GM23338 (cell line): Measurements from ENCODE around the gene PLEKHA7. TPM values are rescaled to one million over a fixed set of nuclear protein-coding genes. Genes with fewer than 3 reads are reported as not detected.

Experiments
- ATAC-seq: fragments of 200-7000 bp; cut with Tn5 transposase; 3 replicates; pipeline ENCODE4 v1.9.1; 2020
- DNase-seq: peaks from one replicate; pipeline ENCODE4 v3.0.0-alpha.2; 2015; ENCODE audit warnings: low spot score
- H2AFZ ChIP-seq: fragments of 200-600 bp; sonication (generic); 2 replicates; pipeline ENCODE4 v1.8.0; 2016; ENCODE audit warnings: antibody characterized with exemption, mild to moderate bottlenecking, moderate library complexity
- H3F3A ChIP-seq: fragments of 200-600 bp; sonication (generic); replicated peaks from 2 replicates; pipeline ENCODE4 v1.8.0; 2017; ENCODE audit warnings: antibody characterized with exemption, mixed run types, low read depth
- H3K27ac ChIP-seq: fragments of 200-600 bp; sonication (generic); 2 replicates; pipeline ENCODE4 v1.6.1; 2016; ENCODE audit warnings: low read depth
- H3K27me3 ChIP-seq: fragments of 200-600 bp; sonication (generic); 2 replicates; pipeline ENCODE4 v1.8.0; 2016; ENCODE audit warnings: mild to moderate bottlenecking, mixed run types, moderate library complexity; ENCODE audit not compliant: insufficient read depth
- H3K36me3 ChIP-seq: fragments of 200-600 bp; sonication (generic); 2 replicates; pipeline ENCODE4 v1.8.0; 2016; ENCODE audit warnings: mild to moderate bottlenecking; ENCODE audit not compliant: insufficient read depth
- H3K4me1 ChIP-seq: fragments of 200-600 bp; sonication (generic); 2 replicates; pipeline ENCODE4 v1.8.0; 2016; ENCODE audit warnings: mild to moderate bottlenecking, moderate library complexity; ENCODE audit not compliant: insufficient read depth
- H3K4me2 ChIP-seq: fragments of 200-600 bp; sonication (generic); 2 replicates; pipeline ENCODE4 v1.7.1; 2017; ENCODE audit warnings: mixed run types
- H3K4me3 ChIP-seq: fragments of 200-600 bp; sonication (generic); 2 replicates; pipeline ENCODE4 v1.6.1; 2016; ENCODE audit warnings: mixed run types
- H3K79me2 ChIP-seq: fragments of 200-600 bp; sonication (generic); replicated peaks from 2 replicates; pipeline ENCODE4 v1.8.0; 2017; ENCODE audit warnings: mild to moderate bottlenecking; ENCODE audit not compliant: insufficient read depth
- H3K9me2 ChIP-seq: fragments of 200-600 bp; sonication (generic); 2 replicates; pipeline ENCODE4 v1.8.0; 2017; ENCODE audit not compliant: insufficient read depth
- H4K20me1 ChIP-seq: fragments of 200-600 bp; sonication (generic); replicated peaks from 2 replicates; pipeline ENCODE4 v1.8.0; 2017; ENCODE audit warnings: mild to moderate bottlenecking; ENCODE audit not compliant: insufficient read depth
- H3K27ac Mint-ChIP-seq: 2 replicates; pipeline ENCODE4 v1.8.0; 2020; ENCODE audit warnings: inconsistent platforms, mild to moderate bottlenecking, moderate library complexity, mixed read lengths
- H3K27me3 Mint-ChIP-seq: 3 replicates; pipeline ENCODE4 v1.8.0; 2022; ENCODE audit warnings: low read depth, mild to moderate bottlenecking, moderate library complexity, mixed read lengths, inconsistent platforms; ENCODE audit not compliant: insufficient read depth, poor library complexity
- H3K36me3 Mint-ChIP-seq: 3 replicates; pipeline ENCODE4 v1.8.0; 2021; ENCODE audit warnings: low read depth, mild to moderate bottlenecking, inconsistent platforms, moderate library complexity, mixed read lengths
- H3K4me1 Mint-ChIP-seq: 3 replicates; pipeline ENCODE4 v1.8.0; 2020; ENCODE audit warnings: mild to moderate bottlenecking, inconsistent platforms, mixed read lengths
- H3K4me3 Mint-ChIP-seq: 3 replicates; pipeline ENCODE4 v1.8.0; 2021; ENCODE audit warnings: moderate library complexity, mild to moderate bottlenecking, inconsistent platforms, mixed read lengths
- H3K9me3 Mint-ChIP-seq: 3 replicates; pipeline ENCODE4 v1.8.0; 2020; ENCODE audit warnings: moderate library complexity, mild to moderate bottlenecking, inconsistent platforms, mixed read lengths
- ETS1 ChIP-seq: IDR thresholded peaks from 2 replicates; pipeline ENCODE4 v1.6.1; 2016; ENCODE audit warnings: antibody characterized with exemption
- EZH2 ChIP-seq: fragments of 200-600 bp; sonication (generic); IDR thresholded peaks from one replicate; pipeline ENCODE4 v1.8.0; 2017; ENCODE audit warnings: antibody characterized with exemption, mild to moderate bottlenecking, low read depth; ENCODE audit not compliant: unreplicated experiment
- NANOG ChIP-seq: IDR thresholded peaks from 2 replicates; pipeline ENCODE4 v1.6.1; 2016; ENCODE audit warnings: antibody characterized with exemption, borderline replicate concordance
- REST ChIP-seq: IDR thresholded peaks from one replicate; pipeline ENCODE4 v1.6.1; 2018; ENCODE audit warnings: antibody characterized with exemption; ENCODE audit not compliant: unreplicated experiment
- STAT1 ChIP-seq: IDR thresholded peaks from one replicate; pipeline ENCODE4 v1.6.1; 2016; ENCODE audit warnings: antibody characterized with exemption; ENCODE audit not compliant: unreplicated experiment
- ZNF114 ChIP-seq: fragments of 250-450 bp; sonication (Bioruptor Pico); IDR thresholded peaks from 2 replicates; pipeline ENCODE4 v1.5.0; 2020; ENCODE audit warnings: mild to moderate bottlenecking, moderate library complexity
- polyA plus RNA-seq: library from polyadenylated mRNA; unstranded; fragments of >200 nt; fragmentation: Nextera tagmentation; extraction: Ambion mirVana; gene quantifications from 2 replicates; pipeline ENCODE4 v1.2.1, GENCODE V29; 2016
- total RNA-seq: library from RNA; depleted of rRNA; stranded (reverse); fragments of >200 nt; shearing (Covaris generic); gene quantifications from 2 replicates; pipeline ENCODE4 v1.2.3, GENCODE V29; 2014

PLEKHA7 gene
- total and polyA plus RNA-seq, 2 experiments from 2014 or later: 9.7 to 15.8 TPM

GRCh38 chr11:16986434-16987204 is 27.6 kb downstream of the PLEKHA7 start:
- Histone ChIP-seq H3K9me2 (no peaks in the 10 kb centered on the region), H4K20me1 (peaks cover 9% of the 10 kb centered on the region; the same call in 1 of the 2 replicates), H3K27me3 (no peaks in the 10 kb centered on the region), H3K27ac (no peak overlapping the region), H3K4me1 (peaks cover 18% of the 10 kb centered on the region), H3K4me3 (0 out of 2 replicates have a peak overlapping the region, but pooled peaks have one; percentile 6), H2AFZ (no peak overlapping the region), H3K4me2 (peak overlapping the region; percentile 40), H3F3A (no peaks in the 10 kb centered on the region), H3K36me3 (no peaks in the 10 kb centered on the region), H3K79me2 (peaks cover 2% of the 10 kb centered on the region; the same call in 1 of the 2 replicates)
- H3K4me1 Mint-ChIP-seq: peaks cover 40% of the 10 kb centered on the region
- H3K36me3 Mint-ChIP-seq: peaks cover 2% of the 10 kb centered on the region; the same call in 2 of the 3 replicates
- DNase-seq (peak; percentile 25), ATAC-seq (peak; percentile 63)
- H3K4me3 Mint-ChIP-seq: no peak overlapping the region; the same call in 2 of the 3 replicates
- no peak overlapping the region for H3K27ac Mint-ChIP-seq
- TF ChIP-seq STAT1: no peak
- peaks cover 14% of the 10 kb centered on the region for H3K27me3 Mint-ChIP-seq
- no peaks in the 10 kb centered on the region for H3K9me3 Mint-ChIP-seq

GRCh38 chr11:16985297-16985696 is 28.9 kb downstream of the PLEKHA7 start:
- Histone ChIP-seq H3F3A (no peaks in the 10 kb centered on the region), H3K4me2 (no peak overlapping the region), H3K4me1 (peaks cover 18% of the 10 kb centered on the region), H4K20me1 (peaks cover 9% of the 10 kb centered on the region; the same call in 1 of the 2 replicates), H2AFZ (no peak overlapping the region), H3K79me2 (peaks cover 8% of the 10 kb centered on the region; the same call in 1 of the 2 replicates), H3K4me3 (no peak overlapping the region), H3K9me2 (0 out of 2 replicates have a peak, but pooled peaks cover 5% of the 10 kb centered on the region), H3K27ac (no peak overlapping the region), H3K27me3 (no peaks in the 10 kb centered on the region), H3K36me3 (no peaks in the 10 kb centered on the region)
- ATAC-seq: no peak
- no peak overlapping the region; the same call in 2 of the 3 replicates for H3K4me3 Mint-ChIP-seq
- no peak overlapping the region for H3K27ac Mint-ChIP-seq
- no peaks in the 10 kb centered on the region for H3K9me3 Mint-ChIP-seq
- H3K4me1 Mint-ChIP-seq: peaks cover 53% of the 10 kb centered on the region
- no peaks in the 10 kb centered on the region for H3K36me3 Mint-ChIP-seq
- peaks cover 14% of the 10 kb centered on the region for H3K27me3 Mint-ChIP-seq
- TF ChIP-seq EZH2 (no peak), ETS1 (no peak), NANOG (no peak)
- no peak for DNase-seq

- no peak for DNase-seq
- H3K36me3 ChIP-seq: no peaks in the 10 kb centered on the region
- no peaks in the 10 kb centered on the region for H3F3A ChIP-seq
- peaks cover 62% of the 10 kb centered on the region for H3K4me1 Mint-ChIP-seq
- peaks cover 14% of the 10 kb centered on the region for H3K27me3 Mint-ChIP-seq
- H2AFZ ChIP-seq: no peak overlapping the region
- peaks cover 15% of the 10 kb centered on the region for H3K79me2 ChIP-seq
- H3K9me3 Mint-ChIP-seq: no peaks in the 10 kb centered on the region
- H3K27ac ChIP-seq: no peak overlapping the region
- H3K9me2 ChIP-seq: 0 out of 2 replicates have a peak, but pooled peaks cover 5% of the 10 kb centered on the region
- no peak overlapping the region for H3K27ac Mint-ChIP-seq
- ATAC-seq: no peak
- no peaks in the 10 kb centered on the region; the same call in 2 of the 3 replicates for H3K36me3 Mint-ChIP-seq
- TF ChIP-seq STAT1 (no peak), ZNF114 (CRISPR knock-in tag) (no peak), REST (no peak)
- no peaks in the 10 kb centered on the region for H3K27me3 ChIP-seq
- H3K4me1 ChIP-seq: peaks cover 18% of the 10 kb centered on the region
- no peak overlapping the region for H3K4me2 ChIP-seq
- no peak overlapping the region for H3K4me3 Mint-ChIP-seq
- H4K20me1 ChIP-seq: peaks cover 9% of the 10 kb centered on the region; the same call in 1 of the 2 replicates
- H3K4me3 ChIP-seq: no peak overlapping the region
These were observed 30.0 kb downstream of the PLEKHA7 start for GRCh38 chr11:16984229-16984628.
